Loucy (cell line): ENCODE data around the gene EIF2B4.
A peak's percentile ranks its signal among the peaks of the same experiment; 100 is the strongest.

ENCODE experiments used
- H2AFZ ChIP-seq: fragments of 200-600 bp; sonication (generic); 2 replicates; pipeline ENCODE4 v1.6.0; 2016; ENCODE audit warnings: antibody characterized with exemption, mild to moderate bottlenecking, low read length, moderate library complexity
- H3F3A ChIP-seq: fragments of 200-600 bp; 2 replicates; pipeline ENCODE4 v1.6.0; 2016; ENCODE audit warnings: antibody characterized with exemption, low read depth, mild to moderate bottlenecking
- H3K27me3 ChIP-seq: fragments of 200-600 bp; sonication (generic); 2 replicates; pipeline ENCODE4 v1.6.1; 2014; ENCODE audit warnings: low read length, mild to moderate bottlenecking; ENCODE audit not compliant: insufficient read depth, poor library complexity, severe bottlenecking
- H3K36me3 ChIP-seq: fragments of 200-600 bp; sonication (generic); 2 replicates; pipeline ENCODE4 v1.6.1; 2016; ENCODE audit warnings: low read length; ENCODE audit not compliant: insufficient read depth
- H3K4me1 ChIP-seq: fragments of 200-600 bp; sonication (generic); 2 replicates; pipeline ENCODE4 v1.5.1; 2014; ENCODE audit warnings: low read length, mild to moderate bottlenecking; ENCODE audit not compliant: insufficient read depth, poor library complexity, severe bottlenecking
- H3K4me2 ChIP-seq: fragments of 200-600 bp; sonication (generic); 2 replicates; pipeline ENCODE4 v1.6.0; 2014; ENCODE audit warnings: antibody characterized with exemption, low read length, low read depth, mild to moderate bottlenecking; ENCODE audit not compliant: poor library complexity, severe bottlenecking
- H3K4me3 ChIP-seq: fragments of 200-600 bp; sonication (generic); 2 replicates; pipeline ENCODE4 v1.5.1; 2014; ENCODE audit warnings: low read length, mild to moderate bottlenecking, mixed read lengths; ENCODE audit not compliant: poor library complexity, severe bottlenecking
- H3K79me2 ChIP-seq: fragments of 200-600 bp; sonication (generic); 2 replicates; pipeline ENCODE4 v1.6.1; 2014; ENCODE audit warnings: low read length; ENCODE audit not compliant: insufficient read depth
- H3K9ac ChIP-seq: fragments of 200-600 bp; sonication (generic); 2 replicates; pipeline ENCODE4 v1.6.0; 2014; ENCODE audit warnings: mild to moderate bottlenecking, low read depth, low read length, moderate library complexity; ENCODE audit not compliant: poor library complexity, severe bottlenecking
- H3K9me2 ChIP-seq: fragments of 200-600 bp; sonication (generic); replicated peaks from 2 replicates; pipeline ENCODE4 v1.6.1; 2016; ENCODE audit warnings: low read depth, low read length, mixed read lengths
- H3K9me3 ChIP-seq: fragments of 200-600 bp; sonication (generic); 2 replicates; pipeline ENCODE4 v1.6.1; 2014; ENCODE audit warnings: mild to moderate bottlenecking, antibody characterized with exemption, low read length, low read depth; ENCODE audit not compliant: insufficient read depth
- H4K20me1 ChIP-seq: fragments of 200-600 bp; sonication (generic); 2 replicates; pipeline ENCODE4 v1.6.0; 2014; ENCODE audit warnings: antibody characterized with exemption, low read length, mild to moderate bottlenecking; ENCODE audit not compliant: insufficient read depth, poor library complexity, severe bottlenecking
- EZH2phosphoT487 ChIP-seq: fragments of 200-600 bp; IDR thresholded peaks from 2 replicates; pipeline ENCODE4 v1.6.1; 2018; ENCODE audit warnings: antibody characterized with exemption, mild to moderate bottlenecking, moderate library complexity, borderline replicate concordance
- TF ChIP-seq, protein P1 (sequence below): fragments of 200-600 bp; sonication (generic); conservative IDR thresholded peaks from 2 replicates; pipeline ENCODE4 v1.5.1; 2014; ENCODE audit warnings: mild to moderate bottlenecking, antibody characterized with exemption, low read length

Gene EIF2B4

DNA sequence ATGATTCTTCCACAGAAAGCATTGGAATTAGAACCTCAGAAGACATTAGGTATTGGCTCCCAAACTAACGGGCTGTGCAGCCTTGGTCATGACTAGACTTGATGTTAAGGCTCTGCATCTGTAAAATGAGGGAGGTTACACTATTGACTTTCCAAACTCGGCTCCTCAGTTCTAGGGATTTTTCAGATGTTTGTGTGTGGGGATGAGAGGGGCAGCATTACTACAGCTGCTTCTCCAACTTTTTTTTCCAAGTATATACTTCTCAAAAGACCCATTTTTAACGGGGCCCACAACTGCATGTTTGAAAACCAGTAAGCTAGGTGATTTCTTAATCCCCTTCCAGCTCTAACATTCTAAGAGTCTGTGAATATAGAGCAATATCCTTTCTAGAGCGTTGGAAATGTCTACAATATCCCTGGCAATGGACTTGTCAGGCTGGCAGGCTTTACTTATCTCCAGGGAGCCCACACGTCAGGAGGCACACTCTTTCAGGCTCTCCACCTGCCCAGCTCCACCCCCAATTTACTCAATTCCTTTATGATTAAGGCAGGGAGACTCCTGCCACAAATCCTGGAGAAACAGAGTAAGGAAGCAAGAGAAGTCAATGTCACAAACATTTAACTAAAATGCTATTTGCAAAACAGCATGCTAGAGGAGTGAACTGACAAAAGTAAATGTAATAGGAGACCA lies 46.4 kb downstream of the EIF2B4 start:
- Histone ChIP-seq H3K36me3 (peaks cover 28% of the 10 kb centered on the region; the same call in 1 of the 2 replicates), H3K4me2 (peak overlapping the region; percentile 88), H2AFZ (peak overlapping the region; percentile 89; the same call in 1 of the 2 replicates), H3K27me3 (no peaks in the 10 kb centered on the region), H3K9me3 (no peaks in the 10 kb centered on the region), H4K20me1 (no peaks in the 10 kb centered on the region), H3K79me2 (peaks cover 20% of the 10 kb centered on the region), H3K9ac (peak overlapping the region; percentile 94), H3K4me3 (peak overlapping the region; percentile 96), H3K9me2 (no peaks in the 10 kb centered on the region), H3K4me1 (peaks cover 15% of the 10 kb centered on the region), H3F3A (peaks cover 4% of the 10 kb centered on the region; the same call in 1 of the 2 replicates)
- TF ChIP-seq, protein P1, sequence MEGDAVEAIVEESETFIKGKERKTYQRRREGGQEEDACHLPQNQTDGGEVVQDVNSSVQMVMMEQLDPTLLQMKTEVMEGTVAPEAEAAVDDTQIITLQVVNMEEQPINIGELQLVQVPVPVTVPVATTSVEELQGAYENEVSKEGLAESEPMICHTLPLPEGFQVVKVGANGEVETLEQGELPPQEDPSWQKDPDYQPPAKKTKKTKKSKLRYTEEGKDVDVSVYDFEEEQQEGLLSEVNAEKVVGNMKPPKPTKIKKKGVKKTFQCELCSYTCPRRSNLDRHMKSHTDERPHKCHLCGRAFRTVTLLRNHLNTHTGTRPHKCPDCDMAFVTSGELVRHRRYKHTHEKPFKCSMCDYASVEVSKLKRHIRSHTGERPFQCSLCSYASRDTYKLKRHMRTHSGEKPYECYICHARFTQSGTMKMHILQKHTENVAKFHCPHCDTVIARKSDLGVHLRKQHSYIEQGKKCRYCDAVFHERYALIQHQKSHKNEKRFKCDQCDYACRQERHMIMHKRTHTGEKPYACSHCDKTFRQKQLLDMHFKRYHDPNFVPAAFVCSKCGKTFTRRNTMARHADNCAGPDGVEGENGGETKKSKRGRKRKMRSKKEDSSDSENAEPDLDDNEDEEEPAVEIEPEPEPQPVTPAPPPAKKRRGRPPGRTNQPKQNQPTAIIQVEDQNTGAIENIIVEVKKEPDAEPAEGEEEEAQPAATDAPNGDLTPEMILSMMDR: no peak
- no peak for TF ChIP-seq EZH2phosphoT487

DNA sequence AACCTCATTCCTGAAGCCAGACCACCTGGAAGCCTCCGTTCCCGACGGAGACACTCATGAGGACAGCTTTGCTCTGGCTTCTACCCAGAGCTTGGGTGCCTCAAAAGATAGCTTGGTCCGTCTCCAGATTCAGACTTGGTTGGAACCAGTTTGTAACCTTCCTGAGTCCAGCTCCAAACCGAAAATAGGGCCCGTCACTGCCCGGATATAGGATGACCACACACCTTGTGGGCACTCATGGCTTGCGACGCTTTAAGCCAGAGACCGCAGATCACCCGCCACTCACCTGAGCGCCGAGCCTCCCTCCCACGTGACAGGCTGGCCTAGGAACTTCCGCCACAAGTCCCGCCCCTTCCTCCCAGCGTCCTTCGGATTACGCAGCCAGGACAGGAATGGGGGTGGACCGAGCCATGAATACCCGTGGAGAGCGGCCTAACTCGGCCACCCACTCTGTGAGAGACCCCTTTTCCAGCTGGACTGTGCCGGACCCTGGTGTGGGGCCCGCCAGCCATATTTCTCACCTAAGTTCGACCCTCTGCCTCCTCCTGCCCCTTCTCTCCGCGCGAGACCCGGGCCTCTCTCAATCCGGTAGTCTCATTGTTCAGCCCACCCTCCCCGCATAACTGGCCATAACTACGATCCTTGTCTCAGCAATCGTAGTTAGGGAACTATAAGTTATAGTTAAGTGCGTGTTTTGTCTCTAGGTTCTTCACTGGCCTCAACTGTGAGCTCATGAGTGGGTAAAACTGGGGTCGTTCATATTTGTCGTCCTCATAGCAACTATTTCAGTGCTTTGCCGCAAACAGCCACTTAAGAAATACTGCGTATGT lies 47.2 kb downstream of the EIF2B4 start, which contains the start of gene MPV17:
MPV17 (minus strand) TSS at position 332 of the 830 bp plus-strand sequence. CDS start 580 bp downstream, outside the sequence.
- peaks cover 15% of the 10 kb centered on the region for H3K4me1 ChIP-seq
- no peaks in the 10 kb centered on the region for H3K9me2 ChIP-seq
- H3F3A ChIP-seq: peaks cover 4% of the 10 kb centered on the region; the same call in 1 of the 2 replicates
- no peaks in the 10 kb centered on the region for H3K9me3 ChIP-seq
- H2AFZ ChIP-seq: peak within 1 kb of the TSS; percentile 89
- H3K4me3 ChIP-seq: peak within 1 kb of the TSS; percentile 96
- TF ChIP-seq, protein P1: no peak
- no peak for TF ChIP-seq EZH2phosphoT487
- no peaks in the 10 kb centered on the region for H3K27me3 ChIP-seq
- peaks cover 20% of the 10 kb centered on the region; the same call in 1 of the 2 replicates for H3K36me3 ChIP-seq
- peak within 1 kb of the TSS; percentile 94 for H3K9ac ChIP-seq
- peaks cover 20% of the 10 kb centered on the region for H3K79me2 ChIP-seq
- H4K20me1 ChIP-seq: no peaks in the 10 kb centered on the region
- H3K4me2 ChIP-seq: peak within 1 kb of the TSS; percentile 88

DNA sequence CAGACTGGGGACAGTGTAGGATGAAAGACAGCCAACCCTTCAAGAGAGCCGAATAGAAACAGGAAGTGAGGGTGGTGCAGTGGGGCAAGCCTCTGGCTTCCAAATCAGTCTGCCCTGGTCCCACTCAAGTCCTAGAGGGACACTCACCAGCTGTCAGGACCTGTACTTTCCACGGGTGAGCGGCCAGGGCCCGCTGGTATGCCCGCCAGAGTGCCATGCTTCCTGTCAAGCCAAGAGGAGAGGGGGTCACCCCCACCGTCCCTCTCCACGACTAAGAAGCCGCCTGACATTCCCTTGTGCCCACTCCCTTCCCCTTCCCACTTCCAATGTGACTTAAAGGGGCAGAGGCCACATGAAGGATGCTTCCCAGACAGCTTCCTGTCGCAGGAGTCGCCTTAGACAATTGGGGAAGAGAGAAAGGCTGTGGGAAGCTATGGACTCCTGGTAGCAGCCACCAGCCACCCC lies 47.8 kb downstream of the EIF2B4 start:
- TF ChIP-seq, protein P1: no peak
- no peak for TF ChIP-seq EZH2phosphoT487
- Histone ChIP-seq H3K4me2 (peak overlapping the region; percentile 88), H3K4me3 (peak overlapping the region; percentile 96), H3K9me3 (no peaks in the 10 kb centered on the region), H3K9me2 (no peaks in the 10 kb centered on the region), H3K4me1 (peaks cover 15% of the 10 kb centered on the region), H3K79me2 (peaks cover 20% of the 10 kb centered on the region), H3K9ac (peak overlapping the region; percentile 94), H3K27me3 (no peaks in the 10 kb centered on the region), H2AFZ (peak overlapping the region; percentile 89; the same call in 1 of the 2 replicates), H3F3A (peaks cover 4% of the 10 kb centered on the region; the same call in 1 of the 2 replicates), H3K36me3 (peaks cover 16% of the 10 kb centered on the region; the same call in 1 of the 2 replicates), H4K20me1 (no peaks in the 10 kb centered on the region)
